ENCODE results near the gene CBY1. TPM values are rescaled to one million over a fixed set of nuclear protein-coding genes. Genes with fewer than 3 reads are reported as not detected.

The CBY1 gene
- total and polyA plus RNA-seq, 2 donors (not counting 3 experiments of a cell fraction or from before 2014, with no cell fraction given), result 37.0 to 41.8 TPM

- H3K4me2 ChIP-seq (ENCODE audit: insufficient read depth, low read length), result peak overlapping the region; percentile 77
- intact Hi-C loops (cut with micrococcal nuclease), result loop anchor here (2.0 to 10.0 kb wide), 2 partner anchors 44 to 196 kb away; partner anchors contain the start of genes CBY1, DDX17 and FAM227A
- TF ChIP-seq GATA2 (IDR thresholded peaks at IDR 0.05; ENCODE audit: insufficient read depth, insufficient read length, low read depth, low read length) (no peak), MYC (IDR thresholded peaks at IDR 0.05; ENCODE audit: low read depth, low read length) (no peak), EZH2 (IDR thresholded peaks at IDR 0.05; ENCODE audit: borderline replicate concordance, low read depth, low read length, severe bottlenecking) (no peak), MAX (IDR thresholded peaks at IDR 0.05; ENCODE audit: insufficient read depth, insufficient read length) (no peak), POLR2A (IDR thresholded peaks at IDR 0.05; ENCODE audit: low read depth, low read length) (no peak), FOS (IDR thresholded peaks at IDR 0.05; ENCODE audit: borderline replicate concordance, insufficient read depth, low read length) (no peak), JUN (IDR thresholded peaks at IDR 0.05; ENCODE audit: borderline replicate concordance, insufficient read depth, insufficient read length, low read depth) (no peak), CTCF (IDR thresholded peaks at IDR 0.05; ENCODE audit: extremely low read depth in 1 of 2, insufficient read depth in 1 of 2, low read depth in 1 of 2, low read length in 2 of 2) (no peak), POLR2AphosphoS5 (IDR thresholded peaks at IDR 0.05; ENCODE audit: insufficient read depth, low read depth, low read length) (no peak)
- no peaks in the 10 kb centered on the region for H3K36me3 ChIP-seq (ENCODE audit: control insufficient read depth in 2 of 2, extremely low read depth in 1 of 2, insufficient read depth in 2 of 2, low read length in 2 of 2)
- POLR2A ChIA-PET, result interaction anchor here (0.5 kb wide), 1 partner anchor 382 kb away, joined by 3 read pairs; no protein-coding TSS in a partner anchor
- H3K79me2 ChIP-seq (ENCODE audit: control insufficient read depth, insufficient read depth, low read length), result peaks cover 40% of the 10 kb centered on the region
- no peaks in the 10 kb centered on the region for H4K20me1 ChIP-seq (replicated peaks; ENCODE audit: control insufficient read depth, extremely low read depth, insufficient read depth, low read length)
- DNase-seq (ENCODE audit: low read depth, low spot score), result no peak
- H3K4me1 ChIP-seq (ENCODE audit: control insufficient read depth, extremely low read depth, insufficient read depth, low read length), result peaks cover 53% of the 10 kb centered on the region
- no peak for FAIRE-seq
- dilution Hi-C loops (cut with MboI; ENCODE audit: extremely low pct_ligation_motif_present, low sequenced_read_pairs), result no loop called here
- H3K9me3 ChIP-seq (replicated peaks; ENCODE audit: control insufficient read depth, insufficient read depth, low read length), result no peaks in the 10 kb centered on the region
- no TSS peak for BruUV-seq (replicated peaks)
- no peaks in the 10 kb centered on the region for H3K9me1 ChIP-seq (replicated peaks; ENCODE audit: control insufficient read depth, extremely low read depth, insufficient read depth, low read length)
- peak overlapping the region; percentile 91 for H3K9ac ChIP-seq (replicated peaks; ENCODE audit: extremely low read depth, insufficient read depth, low read length)
- peak overlapping the region; percentile 93 for H3K27ac ChIP-seq (ENCODE audit: insufficient read depth, low read depth, low read length)
- no peaks in the 10 kb centered on the region for H3K27me3 ChIP-seq (ENCODE audit: control insufficient read depth in 2 of 2, insufficient read depth in 2 of 2, low read length in 2 of 2)
- H3K4me3 ChIP-seq (replicated peaks in 1 of 3; ENCODE audit: insufficient read depth in 1 of 3, low read depth in 1 of 3, low read length in 3 of 3), result peak overlapping the region; percentile 64 to 78 (median 75)
- CTCF ChIA-PET, result interaction anchor here (1.0 to 7.3 kb wide), 2 partner anchors 17 to 32 kb away, joined by 4 to 59 read pairs; partner anchors contain the start of gene TOMM22
- peak overlapping the region; percentile 15 for H2AFZ ChIP-seq (ENCODE audit: low read depth, low read length)
Measured at GRCh38 chr22:38700270-38700788, 43.9 kb downstream of the CBY1 start.
